SW 1271 (cell line): Measurements from ENCODE around the gene MME.
"Not testable (repeated sequence)": the region's sequence is repeated elsewhere in the genome, so short reads cannot be mapped to it uniquely, and the experiment has no call there.

ENCODE experiments used
- DNase-seq, 2 experiments: peaks; one replicate each; lab custom pipeline; 2025; lab: John Stamatoyannopoulos, UW

Gene MME

DNA sequence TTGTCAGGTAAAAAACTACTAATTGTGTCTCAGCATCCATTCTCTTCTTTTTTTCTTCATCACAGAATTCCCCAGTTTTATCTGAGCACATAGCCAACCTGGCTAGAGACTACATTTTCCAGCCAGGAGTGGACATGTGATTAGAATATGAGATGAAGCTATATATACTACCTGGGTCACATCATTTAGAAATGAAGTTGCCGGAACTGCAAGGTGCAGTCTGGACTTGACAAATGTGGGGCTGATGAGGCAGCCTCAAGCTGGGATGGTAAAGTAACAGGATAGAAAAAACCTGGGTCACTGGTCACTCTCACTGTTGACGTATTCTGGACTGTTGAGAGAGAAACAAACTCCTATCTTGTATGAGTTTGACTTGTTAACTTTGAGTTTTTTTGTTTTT is 113.7 kb downstream of the MME start:
- DNase-seq = no peak

DNA sequence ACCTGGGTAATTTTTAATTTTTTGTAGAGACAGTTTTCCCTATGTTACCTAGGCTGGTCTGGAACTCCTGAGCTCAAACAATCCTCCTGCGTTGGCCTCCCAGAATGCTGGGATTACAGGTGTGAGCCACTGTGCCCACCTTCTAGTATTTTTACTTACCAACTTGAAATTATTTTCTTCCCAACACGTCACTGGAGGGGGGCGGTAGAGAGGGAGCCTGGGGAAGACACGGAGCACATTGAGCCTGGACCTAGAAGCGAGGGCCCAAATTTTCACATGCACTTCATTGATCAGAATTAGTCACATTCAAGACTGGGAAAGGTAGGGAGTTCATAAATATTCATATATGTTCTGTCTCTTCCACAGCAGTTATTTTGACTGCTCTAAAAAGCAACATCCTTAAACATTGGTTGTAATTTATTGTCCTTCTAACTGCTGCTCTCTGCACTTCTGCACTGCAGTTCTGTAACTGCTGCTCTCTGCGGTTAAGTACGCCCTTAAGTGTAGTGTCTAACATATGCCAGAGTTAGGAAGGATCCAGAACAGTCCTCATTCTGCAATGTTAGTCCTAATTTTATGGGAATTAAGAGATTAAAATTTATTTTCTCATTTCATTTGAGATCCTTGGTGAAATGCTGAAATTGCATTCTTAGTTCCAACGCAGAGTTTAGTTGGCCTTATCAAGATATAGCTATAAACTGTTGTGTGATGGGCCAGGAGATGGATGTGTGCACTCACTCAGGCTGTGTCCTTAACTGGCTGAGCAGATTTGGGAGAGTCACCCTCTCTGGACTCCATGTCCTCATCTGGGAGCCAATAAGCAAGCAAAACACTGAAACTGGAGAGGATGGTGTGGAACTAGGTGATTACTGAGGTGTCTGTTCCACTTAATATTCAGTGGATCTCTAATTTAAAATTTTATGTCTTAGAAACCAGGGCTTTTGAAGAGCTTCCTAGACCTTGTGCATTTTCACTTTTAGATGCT is 115.1 kb downstream of the MME start:
- DNase-seq = no peak

DNA sequence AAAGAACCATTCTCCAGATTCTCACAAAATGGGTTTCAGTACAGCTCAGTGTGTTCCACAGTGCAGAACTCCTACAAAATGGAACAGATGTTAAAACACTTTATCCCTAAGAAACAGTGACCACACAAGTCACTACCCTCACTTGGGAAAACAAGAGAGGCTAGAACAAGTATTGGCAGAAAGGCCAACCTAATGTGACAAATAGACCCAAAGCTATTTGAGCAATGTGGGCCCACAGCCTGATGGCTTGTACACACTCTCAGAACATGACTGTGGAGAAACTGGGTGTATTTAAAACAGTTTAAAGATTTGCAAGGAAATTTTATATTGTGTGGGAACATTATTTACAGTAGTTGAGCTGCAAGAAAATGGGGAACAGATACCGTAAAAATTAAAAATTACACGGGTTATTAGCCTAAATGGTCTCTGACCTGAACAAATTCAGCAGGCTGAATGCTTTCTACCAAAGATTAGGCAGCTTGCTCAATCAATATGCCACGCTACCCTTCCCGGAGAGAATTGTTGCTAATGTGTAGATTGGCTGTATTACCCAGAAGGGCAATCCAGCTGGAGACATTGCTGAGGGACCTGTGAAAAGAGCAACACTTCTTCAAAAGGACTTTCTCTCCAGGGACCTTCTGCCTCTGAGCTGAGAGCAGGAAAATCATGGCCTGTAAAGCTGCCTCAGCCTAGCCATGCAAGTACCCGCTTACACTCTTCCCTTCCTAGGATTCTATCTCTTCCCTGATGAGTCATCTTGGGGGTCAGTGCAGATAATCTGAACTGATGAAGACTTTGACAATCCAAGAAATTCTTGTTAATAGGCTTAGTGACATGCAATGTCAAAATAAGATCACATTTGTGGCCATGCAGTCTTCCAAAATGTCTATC is 116.3 kb downstream of the MME start:
- no peak for DNase-seq

DNA sequence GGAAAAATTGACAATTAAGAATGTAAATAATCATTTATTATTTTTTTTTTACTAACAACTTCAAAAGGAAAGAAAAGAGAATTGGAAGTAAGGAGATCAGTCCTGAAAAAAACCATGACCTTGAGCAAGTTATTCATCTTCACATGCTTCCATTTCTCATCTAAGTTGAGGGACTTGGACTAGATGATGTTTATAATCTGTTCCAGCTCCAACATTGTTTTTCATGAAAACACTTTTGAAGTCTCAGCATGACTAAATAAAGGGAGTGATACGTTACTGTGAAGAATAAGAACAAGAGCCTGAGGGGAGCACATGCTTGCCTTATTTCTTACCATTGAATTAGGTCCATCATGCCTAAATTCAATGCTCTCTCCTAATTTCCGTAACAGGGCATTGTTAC is 117.7 kb downstream of the MME start:
- DNase-seq = no peak

DNA sequence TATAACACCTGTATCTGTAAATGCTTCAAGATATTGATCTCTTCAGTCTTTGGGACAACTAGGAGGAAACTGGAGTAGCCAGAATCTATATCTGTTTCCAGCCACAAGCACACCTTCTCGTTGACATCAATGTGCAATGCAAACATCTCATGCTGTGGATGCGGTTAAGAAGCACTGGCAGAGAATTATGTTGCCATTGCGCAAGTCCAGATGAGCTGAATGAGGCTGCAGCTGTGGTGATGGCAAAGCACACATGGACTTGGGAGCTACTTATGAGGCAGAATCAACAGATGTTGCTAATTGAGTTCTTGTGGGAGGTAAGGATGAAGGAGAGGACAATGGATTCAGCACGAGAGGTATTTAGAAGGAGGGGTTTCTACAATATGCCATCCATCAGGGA is 122.5 kb downstream of the MME start:
- no peak for DNase-seq

DNA sequence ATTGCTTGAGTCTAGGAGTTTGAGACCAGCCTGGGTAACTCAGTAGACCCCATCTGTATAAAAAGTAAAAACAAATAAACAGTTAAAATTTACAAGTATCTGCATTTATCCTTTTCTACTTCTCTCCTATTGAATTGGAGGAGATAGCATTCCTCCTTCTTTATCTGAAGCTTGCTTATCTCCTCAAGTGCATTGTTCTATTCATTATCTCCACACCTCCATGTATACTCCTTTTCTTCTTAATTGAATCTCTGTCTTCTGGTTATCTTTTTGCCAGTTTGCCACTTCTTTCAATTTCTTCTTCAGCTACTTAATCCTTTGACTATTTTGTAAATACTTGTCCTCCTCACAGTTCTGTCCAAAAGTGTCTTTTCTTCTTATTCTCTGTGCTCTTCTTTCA is 124.7 kb downstream of the MME start:
- no peak for DNase-seq

DNA sequence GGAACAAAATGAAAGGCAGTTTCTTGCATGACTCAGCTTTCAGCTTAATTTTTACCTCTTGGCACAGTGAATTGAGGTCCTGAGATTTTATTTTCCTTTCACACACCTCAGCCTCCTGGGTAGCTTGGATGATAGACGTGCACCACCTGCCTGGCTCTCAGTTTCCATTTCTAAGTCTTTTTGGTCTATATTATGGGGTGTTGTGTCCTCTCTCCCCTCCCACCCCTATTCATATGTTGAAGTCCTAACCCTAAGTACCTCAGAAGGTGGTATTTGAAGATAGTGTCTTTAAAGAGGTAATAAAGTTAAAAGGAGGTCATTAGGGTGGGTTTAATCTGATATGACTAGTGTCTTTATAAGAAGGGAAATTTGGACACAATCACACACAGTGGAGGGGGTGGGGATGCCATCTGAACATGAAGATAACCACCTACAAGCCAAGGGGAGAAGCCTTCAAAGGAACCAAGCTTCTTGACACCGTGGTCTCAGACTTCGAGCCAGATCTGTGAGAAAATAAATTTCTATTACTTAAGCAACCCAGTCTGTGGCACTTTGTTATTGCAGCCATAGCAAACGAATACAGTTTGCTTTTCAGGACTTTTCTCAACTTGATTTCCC is 128.2 kb downstream of the MME start:
- DNase-seq = no peak

DNA sequence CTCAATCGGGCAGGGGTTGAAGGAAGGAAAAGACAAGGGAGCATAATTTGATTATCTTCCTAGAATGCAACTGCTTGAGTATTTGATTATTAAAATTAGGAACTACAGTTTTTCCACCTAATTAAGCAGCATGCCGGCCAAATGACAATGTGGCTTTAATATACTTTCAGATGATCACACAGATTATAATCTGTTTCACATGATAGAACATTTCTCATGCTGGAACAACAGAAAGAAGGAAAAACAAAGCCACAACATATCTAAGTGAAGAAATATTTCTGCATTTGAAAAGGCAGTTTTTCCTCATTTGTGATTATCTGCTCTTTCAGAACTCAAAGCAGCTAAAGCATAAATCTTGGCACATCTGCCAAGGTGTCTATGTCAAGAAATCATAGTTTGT is 130.6 kb downstream of the MME start:
- no peak for DNase-seq

DNA sequence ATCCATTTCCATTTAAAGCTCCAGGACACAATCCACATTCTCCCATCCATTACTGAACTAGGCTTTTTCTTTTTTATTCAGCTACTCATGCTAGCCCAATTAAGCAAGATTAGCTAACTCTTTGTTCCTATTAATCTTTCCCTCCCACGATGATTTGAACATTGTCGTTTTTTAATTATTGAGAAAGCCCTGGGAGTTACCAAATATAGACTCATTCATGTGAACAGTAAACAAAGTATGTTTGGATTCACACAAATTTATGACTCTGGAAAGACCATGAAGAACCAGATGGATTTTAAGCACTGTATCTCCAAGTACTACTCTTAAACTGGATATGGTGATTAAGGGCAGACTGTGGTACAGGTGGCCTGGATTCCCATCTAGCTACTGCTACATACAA is 131.1 kb downstream of the MME start:
- no peak for DNase-seq

DNA sequence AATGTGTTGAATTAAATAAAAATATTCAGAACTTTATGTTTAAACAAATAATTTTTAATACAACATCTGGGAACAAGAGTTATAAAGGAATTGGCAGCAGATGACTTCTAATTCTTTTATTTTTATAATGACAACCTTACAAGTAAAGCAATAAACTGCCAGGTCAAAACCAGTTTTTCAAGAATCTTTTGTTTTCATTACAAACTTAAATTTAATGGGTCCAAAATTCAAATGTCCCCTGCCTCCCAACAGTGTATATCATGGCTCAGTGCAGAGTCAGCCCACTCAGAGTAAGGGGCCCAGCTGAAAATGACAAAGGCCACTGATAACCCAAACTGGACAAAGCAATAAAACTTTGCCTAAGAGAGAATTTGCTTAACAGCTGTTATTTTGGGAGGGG is 131.8 kb downstream of the MME start:
- no peak for DNase-seq

DNA sequence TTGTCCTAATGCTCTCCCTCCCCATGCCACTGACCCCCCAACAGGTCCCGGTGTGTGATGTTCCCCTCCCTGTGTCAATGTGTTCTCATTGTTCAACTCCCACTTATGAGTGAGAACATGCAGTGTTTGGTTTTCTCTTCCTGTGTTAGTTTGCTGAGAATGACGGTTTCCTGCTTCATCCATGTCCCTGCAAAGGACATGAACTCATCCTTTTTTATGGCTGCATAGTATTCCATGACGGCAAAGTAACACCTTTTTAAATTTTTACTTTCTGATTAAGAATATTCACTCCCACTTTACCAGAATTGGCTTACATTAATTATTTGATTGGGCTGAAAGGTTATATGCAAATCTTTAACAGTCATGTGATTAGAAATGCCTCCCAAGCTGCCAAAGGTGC is 135.9 kb downstream of the MME start:
- DNase-seq = not testable (repeated sequence)

DNA sequence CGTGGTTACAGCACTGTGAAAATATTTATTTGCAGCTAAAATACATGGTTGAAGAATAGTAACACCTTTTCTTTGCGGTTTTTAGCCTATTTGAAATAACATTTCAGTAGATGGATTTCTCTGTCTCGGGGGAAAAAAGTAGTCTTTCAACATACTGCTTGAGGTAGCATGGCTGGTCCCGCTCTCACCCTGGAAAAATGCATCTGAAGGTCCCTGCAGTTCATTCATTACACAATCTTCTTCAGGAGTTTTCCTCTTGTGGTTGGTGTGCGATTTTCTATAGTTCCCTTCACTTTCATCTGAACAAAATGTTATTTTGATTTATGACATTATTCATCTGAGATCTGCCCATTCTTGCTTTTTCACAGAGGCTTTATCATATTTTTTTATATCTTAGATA is 137.5 kb downstream of the MME start:
- DNase-seq = no peak

DNA sequence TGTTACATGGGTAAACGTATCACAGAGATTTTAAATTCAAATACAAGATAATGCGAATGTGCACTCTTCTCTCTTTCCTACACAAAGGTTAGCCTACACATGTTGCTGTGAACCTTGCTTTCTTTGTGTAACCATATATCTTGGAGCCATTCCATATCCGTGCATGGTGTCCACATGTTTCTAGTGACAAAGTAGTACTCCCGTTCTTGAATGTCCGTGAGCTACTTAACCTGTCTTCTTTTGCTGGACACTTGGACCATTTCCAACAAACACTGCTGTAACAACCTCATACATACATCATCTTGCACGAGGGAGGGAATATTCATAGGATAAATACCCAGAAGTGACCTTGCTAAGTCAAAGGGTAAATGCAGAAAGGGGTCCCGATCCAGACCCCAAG is 138.3 kb downstream of the MME start:
- no peak for DNase-seq

DNA sequence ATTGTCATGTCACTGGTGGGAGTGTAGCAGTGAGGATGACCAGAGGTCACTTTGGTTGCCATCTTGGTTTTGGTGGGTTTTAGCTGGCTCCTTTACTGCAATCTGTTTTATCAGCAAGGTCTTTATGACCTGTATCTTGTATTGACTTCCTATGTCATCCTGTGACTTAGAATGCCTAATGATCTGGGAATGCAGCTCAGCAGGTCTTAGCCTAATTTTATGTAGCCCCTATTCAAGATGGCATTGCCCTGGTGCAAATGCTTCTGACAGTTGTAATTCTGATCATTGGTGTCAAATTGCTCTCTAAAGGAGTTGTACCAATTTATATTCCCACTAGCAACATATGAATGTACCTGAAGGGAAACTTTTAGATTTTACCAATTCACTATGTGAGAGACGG is 139.0 kb downstream of the MME start:
- no peak for DNase-seq

DNA sequence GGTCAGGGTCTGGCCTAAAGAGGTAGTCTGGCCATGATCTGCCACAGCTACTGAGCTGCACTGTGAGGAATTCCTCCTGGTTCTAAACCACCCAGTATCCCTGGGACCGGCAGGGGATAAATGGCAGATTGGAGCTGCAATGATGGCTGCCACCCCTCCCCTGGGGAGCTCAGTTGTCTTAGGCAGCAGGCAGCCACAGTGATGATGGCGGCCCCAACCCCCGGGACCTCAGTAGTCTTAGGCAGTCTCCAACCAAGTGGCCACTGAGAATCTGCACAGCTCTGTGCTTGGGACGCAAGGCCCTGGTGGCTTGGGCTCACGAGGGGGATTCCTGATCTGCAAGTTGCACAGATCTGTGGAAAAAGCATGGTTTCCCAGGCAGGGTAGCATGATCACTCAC is 145.3 kb downstream of the MME start:
- no peak for DNase-seq

DNA sequence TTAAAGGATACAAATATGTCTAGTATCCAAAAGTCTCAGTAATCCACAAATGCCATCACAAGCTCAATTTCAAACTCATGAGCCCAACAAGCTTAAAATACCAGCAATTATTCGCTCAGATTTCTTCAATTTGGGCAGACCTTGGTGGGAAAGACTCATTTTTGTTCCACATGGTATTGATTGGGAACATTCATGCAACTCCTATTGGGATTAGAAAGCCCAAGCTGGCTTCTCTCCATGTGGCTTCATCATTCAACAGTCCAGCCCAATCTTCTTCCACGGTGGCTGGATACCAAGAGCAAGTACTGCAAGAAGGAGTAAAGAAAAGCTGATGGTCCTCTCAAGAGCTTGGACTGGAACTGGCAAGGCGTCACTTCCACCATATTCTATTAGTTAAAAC is 147.0 kb downstream of the MME start:
- DNase-seq = no peak

DNA sequence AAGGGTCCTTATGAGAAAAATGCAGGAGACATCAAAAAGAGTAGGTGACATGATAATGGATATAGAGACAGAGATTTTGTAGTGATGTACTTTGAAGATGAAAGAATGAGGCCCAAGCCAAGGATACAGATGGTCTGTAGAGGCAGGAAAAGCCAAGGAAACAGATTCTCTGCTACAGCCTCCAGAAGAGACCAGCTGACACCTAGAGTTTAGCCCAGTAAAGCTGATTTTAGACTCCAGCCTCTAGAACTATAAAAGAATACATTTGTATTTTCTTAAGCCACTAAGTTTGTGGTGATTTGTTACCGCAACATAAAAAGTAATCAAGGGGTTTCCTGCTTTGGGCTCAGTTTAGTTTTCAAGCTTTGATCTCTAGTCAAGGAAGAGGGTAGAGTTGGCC is 148.6 kb downstream of the MME start:
- no peak for DNase-seq

DNA sequence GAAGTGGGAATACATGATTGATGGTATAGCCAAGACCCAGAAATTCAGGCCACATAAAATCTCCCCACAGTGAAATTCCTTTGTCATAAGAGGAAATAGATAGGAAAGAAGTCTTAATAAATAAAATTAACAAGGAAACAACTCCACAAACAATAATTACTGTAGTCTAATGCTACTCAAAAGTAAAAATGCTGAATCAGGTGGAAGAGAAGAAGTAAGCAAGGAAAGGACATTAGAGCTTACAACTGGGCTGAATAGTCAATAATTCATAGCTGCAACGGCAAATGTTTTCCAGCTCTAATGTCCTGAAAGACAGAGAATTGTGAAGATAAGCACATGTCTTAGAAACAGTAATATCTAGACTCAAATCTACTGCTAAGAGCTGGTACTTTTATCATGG is 149.0 kb downstream of the MME start:
- DNase-seq = no peak

DNA sequence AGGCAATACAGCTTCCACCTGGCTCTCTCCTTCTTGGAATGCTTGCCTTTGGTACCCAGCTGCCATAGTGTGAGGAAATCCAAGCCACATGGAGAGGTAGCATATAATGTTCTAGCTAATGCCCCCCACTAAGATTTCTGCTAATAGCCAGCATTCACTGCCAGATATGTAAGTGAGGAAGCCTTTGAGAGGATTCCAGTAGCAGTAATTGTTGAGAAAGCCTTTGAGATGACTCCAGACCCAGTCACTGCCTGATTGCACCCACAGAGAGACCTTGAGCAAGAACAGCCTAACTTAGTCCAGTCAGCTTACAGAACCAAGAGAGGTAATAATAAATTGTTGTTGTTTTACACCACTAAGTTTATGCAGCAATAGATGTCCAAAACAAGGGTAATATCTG is 150.3 kb downstream of the MME start:
- no peak for DNase-seq

DNA sequence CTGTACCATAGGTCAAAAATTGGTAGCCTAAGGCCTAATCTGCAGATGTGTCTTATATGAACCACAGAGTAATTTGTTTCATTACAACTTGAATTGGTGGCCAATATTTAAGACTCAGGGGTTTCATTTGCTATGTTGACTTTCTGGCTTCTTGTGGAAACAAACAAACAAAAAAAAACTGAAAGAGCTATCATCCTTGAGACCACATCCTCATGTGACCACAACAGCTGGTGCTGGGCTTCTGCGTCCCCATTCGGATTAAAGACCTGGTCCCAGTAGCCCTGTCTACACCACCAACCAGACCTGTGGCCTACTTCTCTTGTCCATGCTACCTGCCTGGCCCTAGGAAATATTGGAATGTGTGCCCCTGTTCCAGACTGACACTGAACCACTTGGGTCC is 151.7 kb downstream of the MME start:
- DNase-seq = no peak

DNA sequence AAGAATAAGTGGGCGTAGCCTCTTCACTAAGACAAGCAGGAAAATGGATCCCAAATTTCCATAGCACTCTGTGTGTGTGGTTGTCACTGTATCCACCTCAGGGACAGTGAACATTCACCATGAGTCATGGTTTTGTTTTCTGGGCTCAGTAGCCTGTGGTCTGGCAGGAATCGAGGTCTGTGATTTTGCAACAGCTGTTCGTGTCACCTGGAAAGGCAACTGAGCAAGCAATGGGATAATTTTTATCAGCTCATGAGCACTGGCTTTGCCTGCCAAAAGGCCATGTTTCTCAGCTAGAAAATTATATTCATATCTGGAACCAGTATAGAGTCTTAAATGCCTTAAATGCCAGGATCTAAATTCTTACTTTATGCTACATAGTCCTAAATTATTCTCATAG is 152.5 kb downstream of the MME start:
- peak; percentile 22 to 66 for DNase-seq

DNA sequence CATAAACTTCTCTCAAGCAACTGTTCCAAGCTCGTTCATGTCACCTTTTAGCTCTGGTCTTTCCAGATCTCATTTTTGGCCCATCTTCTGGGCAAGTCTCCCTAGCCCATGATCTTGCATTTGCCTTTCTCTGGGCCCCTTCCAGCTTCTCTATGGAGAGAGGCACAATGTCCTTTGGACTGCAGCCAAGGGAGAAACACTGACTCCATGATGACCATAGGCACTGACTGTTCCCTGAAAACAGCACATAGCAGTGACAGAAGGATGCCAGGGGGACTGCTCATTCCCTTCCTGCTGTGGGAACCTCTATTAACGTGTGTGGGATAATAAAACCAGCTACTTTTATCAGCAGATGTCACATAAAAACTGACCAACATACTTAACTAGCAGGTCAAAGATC is 153.1 kb downstream of the MME start:
- peak in 1 of 2 experiments; percentile 33 for DNase-seq
